HG03025 (cell line): ENCODE data around the gene STN1.

Experiments
- ATAC-seq: cut with Tn5 transposase; IDR thresholded peaks from one replicate; pipeline ENCODE4 v1.9.1; 2021; ENCODE audit warnings: mild to moderate bottlenecking, moderate library complexity; ENCODE audit not compliant: unreplicated experiment, low FRiP score

STN1 gene

DNA sequence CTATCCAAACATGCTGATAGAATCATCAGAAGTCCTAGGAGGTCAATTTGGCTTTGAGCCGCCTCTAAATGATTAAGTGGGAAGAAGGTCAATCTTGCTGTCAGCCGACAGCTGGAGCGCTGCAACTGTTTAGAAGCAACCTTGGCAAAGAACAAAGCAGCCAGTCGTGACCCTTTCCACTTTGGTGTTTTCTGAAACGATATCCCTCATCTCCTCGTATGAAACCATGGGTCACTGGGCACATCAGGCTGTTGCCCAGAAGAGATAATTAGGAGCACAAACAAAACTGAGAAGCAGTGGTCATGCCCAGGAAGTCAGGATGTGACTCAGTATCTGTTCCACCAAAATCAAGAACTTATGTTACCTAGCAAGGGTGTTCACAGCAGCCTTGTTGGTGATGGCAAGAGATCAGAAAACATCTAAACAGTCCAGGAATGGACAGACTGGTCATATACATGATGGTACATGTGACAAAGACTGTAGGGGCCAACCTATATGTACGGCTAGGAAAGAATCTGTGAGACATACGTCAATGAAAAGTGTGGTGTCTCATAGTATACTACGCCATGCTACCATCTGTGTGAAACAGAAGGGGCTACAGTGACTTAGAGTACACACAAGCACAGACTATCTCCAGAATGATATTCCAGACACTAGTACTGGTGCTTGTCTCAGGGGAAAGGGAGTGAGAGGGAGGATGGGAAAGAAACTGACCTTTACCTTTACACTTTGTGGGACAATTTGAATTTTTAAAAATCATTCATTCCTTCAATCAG lies 22.4 kb downstream of the STN1 start:
- ATAC-seq, result no peak

GRCh38 chr10:103894441-103894864 lies 23.5 kb downstream of the STN1 start:
- ATAC-seq, result no peak

- no peak for ATAC-seq
Measured at GRCh38 chr10:103893817-103894216, 24.2 kb downstream of the STN1 start.

GRCh38 chr10:103892181-103892580 lies 25.8 kb downstream of the STN1 start:
- no peak for ATAC-seq

DNA sequence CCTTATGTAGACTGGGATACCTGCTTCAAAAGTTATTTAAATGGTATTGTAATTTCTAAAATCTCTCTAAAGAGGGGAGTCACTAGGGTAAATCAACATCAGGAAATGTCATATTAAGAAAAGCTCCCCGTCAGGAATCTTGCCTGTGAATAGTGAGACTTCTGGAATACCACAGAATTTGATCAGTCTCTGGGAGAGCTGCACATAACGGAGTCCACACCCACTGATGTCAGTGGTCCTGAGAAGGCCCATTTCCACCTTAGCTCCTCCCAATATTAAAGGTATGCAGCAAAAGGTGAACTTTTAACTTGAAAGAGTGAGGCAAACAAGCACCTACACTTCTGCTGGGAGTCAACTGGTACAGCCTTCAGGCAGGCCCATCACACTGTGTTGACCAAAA lies 27.3 kb downstream of the STN1 start:
- no peak for ATAC-seq

GRCh38 chr10:103890194-103890658 lies 27.8 kb downstream of the STN1 start:
- ATAC-seq, result no peak

GRCh38 chr10:103889121-103889720 lies 28.8 kb downstream of the STN1 start:
- ATAC-seq, result no peak

DNA sequence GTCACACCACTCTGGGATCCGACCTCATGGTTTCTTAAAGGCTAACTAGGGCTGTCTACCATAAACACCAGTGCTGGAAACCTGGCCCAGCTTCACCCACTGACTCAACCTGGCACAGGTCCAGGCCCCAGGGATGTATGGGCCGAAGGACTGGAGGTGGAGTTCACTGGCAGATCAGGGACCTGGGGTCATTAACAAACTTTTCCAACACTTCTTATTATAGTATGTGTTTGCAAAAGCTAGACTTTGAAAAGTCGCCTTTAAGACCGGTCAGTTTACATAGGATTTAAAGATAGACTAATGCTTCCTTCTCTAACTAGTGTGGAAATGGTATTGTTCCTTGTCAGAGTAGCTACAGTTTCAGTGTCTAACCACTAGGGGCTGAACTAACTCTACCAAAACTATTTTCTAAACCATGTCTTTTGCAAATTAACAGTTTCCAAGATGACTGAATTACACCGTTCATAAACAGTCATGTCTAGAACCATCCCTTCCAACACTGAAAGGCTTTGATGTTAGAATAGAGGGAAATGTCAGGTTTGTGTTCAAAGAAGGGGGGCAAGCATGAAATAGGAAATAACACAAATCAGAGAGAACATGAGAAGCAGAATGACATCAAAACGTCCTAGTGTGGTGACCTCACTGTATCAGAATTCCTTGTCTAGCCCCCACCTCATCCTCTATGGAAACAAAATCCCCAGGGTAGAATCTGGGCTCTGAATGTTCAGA lies 29.7 kb downstream of the STN1 start:
- no peak for ATAC-seq

DNA sequence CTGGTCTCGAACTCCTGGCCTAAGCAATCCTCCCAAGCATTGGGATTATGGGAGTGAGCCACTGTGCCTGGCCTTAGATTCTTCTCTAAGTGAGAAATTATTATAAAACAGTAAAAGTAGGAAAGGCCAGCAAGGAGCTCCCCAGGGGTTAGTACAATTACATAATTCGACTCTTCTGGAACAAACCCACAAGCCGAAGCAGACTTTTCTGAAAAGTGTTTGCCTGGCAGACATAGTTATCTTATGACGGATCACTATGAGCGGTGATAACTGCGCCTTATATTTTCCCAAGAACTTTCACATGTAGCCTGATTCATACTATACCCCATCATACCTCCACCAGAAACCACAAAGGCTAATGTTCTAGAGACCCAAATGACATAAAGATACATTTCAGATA lies 32.4 kb downstream of the STN1 start:
- no peak for ATAC-seq

- no peak for ATAC-seq
Measured at GRCh38 chr10:103884681-103885139, 33.3 kb downstream of the STN1 start.

DNA sequence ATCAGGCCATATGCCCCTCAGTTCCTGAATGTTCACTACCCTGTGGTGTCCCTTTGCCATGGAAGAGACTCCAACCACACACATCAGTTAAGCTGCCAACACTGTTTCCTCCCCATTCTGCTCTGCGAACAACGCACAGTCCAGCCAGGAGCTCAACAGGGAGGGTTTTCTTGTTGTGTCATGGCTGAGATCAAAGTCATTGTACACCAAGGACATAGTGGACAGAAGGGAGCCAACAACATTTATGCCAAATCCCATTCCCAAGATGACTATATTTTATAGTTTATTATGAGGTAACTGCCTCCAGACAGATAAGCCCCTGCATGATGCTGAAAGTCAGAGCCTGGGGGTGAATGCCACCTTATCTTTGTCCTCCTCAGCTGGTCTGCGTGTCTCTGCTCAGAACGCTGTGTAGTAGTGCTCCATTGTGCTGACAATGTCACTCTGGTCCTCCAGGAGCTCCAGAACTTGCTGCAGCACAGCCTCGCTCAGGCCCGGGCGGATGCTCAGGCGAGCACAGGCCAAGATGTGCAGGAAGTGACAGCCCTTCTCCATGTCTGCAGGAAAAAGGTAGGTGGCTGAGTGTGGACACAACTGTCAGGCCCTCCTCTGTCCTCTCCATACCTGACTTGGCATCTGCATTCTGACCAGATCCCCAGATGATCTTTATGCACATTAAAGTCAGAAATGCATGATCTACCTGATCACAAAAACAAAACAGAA lies 35.5 kb downstream of the STN1 start:
- no peak for ATAC-seq

- no peak for ATAC-seq
Measured at GRCh38 chr10:103881416-103882284, 36.3 kb downstream of the STN1 start.

DNA sequence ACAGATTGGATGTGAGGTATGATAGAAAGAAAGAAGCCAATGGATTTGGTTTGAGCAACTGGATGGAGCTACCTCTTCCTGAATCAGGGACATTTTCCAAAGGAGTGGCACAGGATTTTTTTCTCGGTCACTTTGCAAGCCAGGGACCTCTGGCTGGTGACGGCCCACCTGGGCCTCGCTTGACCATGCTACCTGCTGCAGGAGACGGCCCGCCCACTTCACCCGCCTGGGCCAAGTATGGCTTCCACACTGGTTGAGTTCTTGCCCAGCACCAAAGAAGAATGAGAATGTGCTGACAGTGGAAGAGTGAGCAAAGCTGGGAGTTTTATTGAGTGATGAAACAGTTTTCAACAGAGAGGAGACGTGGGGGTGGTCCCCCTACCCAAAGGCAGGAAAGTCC lies 38.2 kb downstream of the STN1 start:
- no peak for ATAC-seq

DNA sequence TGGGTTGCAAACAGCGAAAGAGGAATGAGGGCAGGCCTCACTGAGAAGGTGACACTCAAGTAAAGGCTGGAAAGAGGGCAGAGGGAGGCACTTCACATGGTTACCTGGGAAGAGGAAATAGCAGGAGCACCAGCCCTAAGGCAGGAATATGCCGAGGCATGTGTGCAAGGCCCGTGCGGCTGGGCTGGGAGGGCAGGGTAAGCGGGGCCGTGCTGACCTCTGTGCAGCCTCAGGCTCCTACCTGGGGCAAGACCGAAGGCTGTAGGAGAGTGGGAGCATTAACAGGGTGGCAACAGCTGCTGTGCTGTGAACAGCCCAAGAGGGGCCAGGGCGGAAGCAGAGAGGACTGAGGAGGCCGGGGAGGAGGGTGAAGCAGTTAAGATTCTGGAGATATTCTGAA lies 38.6 kb downstream of the STN1 start:
- no peak for ATAC-seq

GRCh38 chr10:103877861-103878260 lies 40.1 kb downstream of the STN1 start:
- no peak for ATAC-seq

GRCh38 chr10:103876155-103876554 lies 41.8 kb downstream of the STN1 start:
- no peak for ATAC-seq

GRCh38 chr10:103874730-103875129 lies 43.3 kb downstream of the STN1 start:
- ATAC-seq, result no peak

- ATAC-seq, result no peak
Measured at GRCh38 chr10:103872137-103872931, 45.6 kb downstream of the STN1 start.

- ATAC-seq, result no peak
Measured at GRCh38 chr10:103871006-103871405, 47.0 kb downstream of the STN1 start.
